CD4-positive, CD25-positive, alpha-beta regulatory T cell (primary cell): ENCODE measurements around the gene PSMB7. TPM values are rescaled to one million over a fixed set of nuclear protein-coding genes. Genes with fewer than 3 reads are reported as not detected.

Experiments
- ATAC-seq, 2 donors: fragments of 150-1000 bp; cut with Tn5 transposase; one replicate each; pipeline ENCODE4 v1.10.0; 2021; ENCODE audit warnings: low read depth in 2 of 2, moderate number of reproducible peaks in 2 of 2, moderate library complexity in 1 of 2
- DNase-seq, 3 donors: peaks; one replicate each; pipeline versions ENCODE4 v3.0.0 to v3.0.0-alpha.2; 2012 to 2022; ENCODE audit warnings: mixed read lengths in 1 of 3
- H3K27ac ChIP-seq: one replicate; pipeline ENCODE4 v1.7.0; 2013; ENCODE audit warnings: mild to moderate bottlenecking, low read length; ENCODE audit not compliant: insufficient read depth, poor library complexity, severe bottlenecking
- H3K27me3 ChIP-seq: one replicate; pipeline ENCODE4 v1.7.0; 2013; ENCODE audit warnings: low read length; ENCODE audit not compliant: control insufficient read depth, insufficient read depth
- H3K36me3 ChIP-seq: one replicate; pipeline ENCODE4 v1.7.0; 2013; ENCODE audit warnings: mild to moderate bottlenecking, low read length, moderate library complexity; ENCODE audit not compliant: control insufficient read depth, insufficient read depth
- H3K4me1 ChIP-seq: 2 replicates; pipeline ENCODE4 v1.7.0; 2013; ENCODE audit warnings: mild to moderate bottlenecking, low read length; ENCODE audit not compliant: insufficient read depth, control insufficient read depth, poor library complexity, severe bottlenecking
- H3K4me3 ChIP-seq: one replicate; pipeline ENCODE4 v1.7.0; 2013; ENCODE audit warnings: low read depth, mild to moderate bottlenecking, low read length, moderate library complexity
- H3K9me3 ChIP-seq, 2 experiments: 1 replicate in 1 of 2; 2 replicates in 1 of 2; pipeline ENCODE4 v1.7.0; 2013; ENCODE audit warnings: low read length in 2 of 2, mild to moderate bottlenecking in 1 of 2, moderate library complexity in 1 of 2; ENCODE audit not compliant: control insufficient read depth in 2 of 2
- H3K27ac Mint-ChIP-seq, 3 donors: one replicate each; pipeline ENCODE4 v1.8.0; 2020 to 2022; ENCODE audit warnings: mild to moderate bottlenecking in 3 of 3, mixed read lengths in 3 of 3, moderate library complexity in 2 of 3
- H3K27me3 Mint-ChIP-seq: one replicate; pipeline ENCODE4 v1.8.0; 2022; ENCODE audit warnings: mild to moderate bottlenecking, mixed read lengths
- H3K36me3 Mint-ChIP-seq: one replicate; pipeline ENCODE4 v1.8.0; 2020; ENCODE audit warnings: mixed read lengths
- H3K4me1 Mint-ChIP-seq, 4 donors: one replicate each; pipeline ENCODE4 v1.8.0; 2020 to 2022; ENCODE audit warnings: mixed read lengths in 4 of 4, mild to moderate bottlenecking in 1 of 4
- H3K4me3 Mint-ChIP-seq, 4 donors: one replicate each; pipeline ENCODE4 v1.8.0; 2020 to 2022; ENCODE audit warnings: mild to moderate bottlenecking in 4 of 4, mixed read lengths in 4 of 4, moderate library complexity in 3 of 4
- H3K9me3 Mint-ChIP-seq, 7 donors: one replicate each; pipeline ENCODE4 v1.8.0; 2020 to 2022; ENCODE audit warnings: mixed read lengths in 7 of 7, mild to moderate bottlenecking in 3 of 7, moderate library complexity in 2 of 7
- polyA plus RNA-seq, 4 donors: library from polyadenylated mRNA; unstranded; fragments of 300-500 nt; fragmentation: Illumina TruSeq; gene quantifications; one replicate each; pipeline ENCODE4 v1.2.3, GENCODE V29; 2021
- total RNA-seq: library from RNA; stranded (reverse); gene quantifications from one replicate; pipeline ENCODE4 v1.2.3, GENCODE V29; 2022

The PSMB7 gene
- total and polyA plus RNA-seq, 5 donors from 2014 or later, result 84.2 to 225 (median 186) TPM

DNA sequence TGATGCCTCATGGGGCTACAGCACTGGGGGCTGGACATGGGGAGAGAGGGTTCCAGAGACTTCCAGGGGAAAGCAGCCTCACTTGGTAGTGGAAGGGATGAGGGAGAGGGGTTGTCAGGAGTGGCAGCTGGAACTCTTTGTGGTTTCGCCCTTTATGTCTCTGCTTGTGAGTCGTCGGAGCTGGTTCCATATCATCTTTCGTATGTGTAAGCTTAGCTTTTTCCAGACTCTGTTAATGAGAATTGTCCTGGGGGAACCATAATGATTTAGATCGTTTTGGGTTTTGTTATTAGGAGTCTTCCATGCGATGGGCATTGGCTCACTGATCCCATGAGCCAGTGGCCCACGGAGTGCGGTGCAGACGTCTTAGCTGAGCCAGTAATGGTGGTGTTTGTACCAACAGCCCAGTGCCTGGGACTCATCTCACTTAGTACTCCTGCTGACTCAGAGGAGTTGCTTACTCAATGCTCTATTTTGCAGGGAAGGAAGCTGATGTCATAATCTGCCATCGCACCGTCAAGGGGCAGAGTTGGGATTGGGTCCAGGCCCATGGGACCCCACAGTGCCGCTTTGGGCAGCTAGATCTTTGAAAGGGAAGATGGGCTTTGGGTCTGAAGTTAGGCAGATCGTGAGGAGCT lies 109.0 kb downstream of the PSMB7 start:
- H3K27ac Mint-ChIP-seq, result peak overlapping the region in 1 of 3 donors; percentile 29
- H3K4me1 ChIP-seq, result no peaks in the 10 kb centered on the region
- ATAC-seq (no peak), DNase-seq (no peak)
- H3K27me3 Mint-ChIP-seq, result no peaks in the 10 kb centered on the region
- H3K4me3 ChIP-seq, result no peak overlapping the region
- H3K27me3 ChIP-seq, result no peaks in the 10 kb centered on the region
- H3K36me3 ChIP-seq, result peaks cover 2% of the 10 kb centered on the region
- H3K36me3 Mint-ChIP-seq, result peaks cover 5% of the 10 kb centered on the region
- H3K27ac ChIP-seq, result no peak overlapping the region
- H3K4me3 Mint-ChIP-seq, result no peak overlapping the region
- no peaks in the 10 kb centered on the region for H3K9me3 ChIP-seq
- peaks cover 0 to 2% (median 0%) of the 10 kb centered on the region in 4 donors for H3K4me1 Mint-ChIP-seq
- H3K9me3 Mint-ChIP-seq, result peaks cover 0 to 2% (median 0%) of the 10 kb centered on the region in 7 donors

GRCh38 chr9:124304285-124304684 lies 111.0 kb downstream of the PSMB7 start:
- Mint-ChIP-seq H3K36me3 (peaks cover 5% of the 10 kb centered on the region), H3K27me3 (no peaks in the 10 kb centered on the region), H3K4me1 (peaks cover 0 to 4% (median 0%) of the 10 kb centered on the region in 4 donors), H3K27ac (no peak overlapping the region), H3K9me3 (no peaks in the 10 kb centered on the region), H3K4me3 (no peak overlapping the region)
- ATAC-seq, result no peak
- H3K4me1 ChIP-seq, result no peaks in the 10 kb centered on the region
- no peaks in the 10 kb centered on the region for H3K27me3 ChIP-seq
- no peaks in the 10 kb centered on the region for H3K9me3 ChIP-seq
- DNase-seq, result no peak
- H3K36me3 ChIP-seq, result peaks cover 2% of the 10 kb centered on the region
- H3K27ac ChIP-seq, result no peak overlapping the region
- no peak overlapping the region for H3K4me3 ChIP-seq

GRCh38 chr9:124303762-124304161 lies 111.5 kb downstream of the PSMB7 start:
- ATAC-seq (no peak), DNase-seq (no peak)
- H3K4me3 ChIP-seq, result no peak overlapping the region
- Mint-ChIP-seq H3K27me3 (no peaks in the 10 kb centered on the region), H3K36me3 (peaks cover 5% of the 10 kb centered on the region), H3K4me1 (peaks cover 0 to 5% (median 0%) of the 10 kb centered on the region in 4 donors), H3K4me3 (no peak overlapping the region), H3K27ac (no peak overlapping the region), H3K9me3 (no peaks in the 10 kb centered on the region)
- no peaks in the 10 kb centered on the region for H3K4me1 ChIP-seq
- peaks cover 2% of the 10 kb centered on the region for H3K36me3 ChIP-seq
- no peaks in the 10 kb centered on the region for H3K27me3 ChIP-seq
- H3K27ac ChIP-seq, result no peak overlapping the region
- no peaks in the 10 kb centered on the region for H3K9me3 ChIP-seq

Other genes with a start within 250 kb of the PSMB7 start
- gene NEK6, start 157.5 kb downstream of the PSMB7 start, total RNA-seq, result 17.0 TPM
- 1 to 10 TPM; 3.5 to 6.6 (median 3.7) TPM for gene NEK6, start 157.5 kb downstream of the PSMB7 start, polyA plus RNA-seq
- gene ADGRD2, start 35.0 kb upstream of the PSMB7 start, total RNA-seq, result not detected
- not detected for gene ADGRD2, start 35.0 kb upstream of the PSMB7 start, polyA plus RNA-seq
- not detected for gene NR5A1, start 92.0 kb upstream of the PSMB7 start, total RNA-seq
- gene NR5A1, start 92.0 kb upstream of the PSMB7 start, polyA plus RNA-seq, result not detected